SU-DHL-6 (cell line): ENCODE measurements around the gene LRIG1.

Source experiments
- H2AFZ ChIP-seq: fragments of 200-600 bp; sonication (generic); 2 replicates; pipeline ENCODE4 v1.6.1; 2014; ENCODE audit warnings: low read depth, mild to moderate bottlenecking, moderate library complexity, mixed read lengths, antibody characterized with exemption, low read length; ENCODE audit not compliant: severe bottlenecking
- H3F3A ChIP-seq: fragments of 200-600 bp; shearing (Covaris generic); 2 replicates; pipeline ENCODE4 v1.6.0; 2016; ENCODE audit warnings: antibody characterized with exemption, mild to moderate bottlenecking; ENCODE audit not compliant: insufficient read depth
- H3K27ac ChIP-seq: fragments of 200-600 bp; sonication (generic); 2 replicates; pipeline ENCODE4 v1.5.1; 2016; ENCODE audit warnings: low read depth, mild to moderate bottlenecking, low read length, moderate library complexity, mixed read lengths
- H3K27me3 ChIP-seq: fragments of 200-600 bp; sonication (generic), shearing (Covaris generic); 2 replicates; pipeline ENCODE4 v1.6.0; 2014; ENCODE audit warnings: mild to moderate bottlenecking, low read length
- H3K36me3 ChIP-seq: fragments of 200-600 bp; sonication (generic); 2 replicates; pipeline ENCODE4 v1.6.1; 2014; ENCODE audit warnings: mild to moderate bottlenecking, low read length, mixed read lengths
- H3K4me2 ChIP-seq: fragments of 300-600, 200-600 bp; shearing (Covaris generic), sonication (generic); 2 replicates; pipeline ENCODE4 v1.6.0; 2014; ENCODE audit warnings: low read length, low read depth, mild to moderate bottlenecking; ENCODE audit not compliant: poor library complexity, severe bottlenecking
- H3K4me3 ChIP-seq: fragments of 200-600 bp; sonication (generic); 2 replicates; pipeline ENCODE4 v1.5.1; 2014; ENCODE audit warnings: antibody characterized with exemption, low read length, mild to moderate bottlenecking, mixed read lengths; ENCODE audit not compliant: insufficient read depth, poor library complexity, severe bottlenecking
- H3K79me2 ChIP-seq: fragments of 200-600 bp; sonication (generic); 2 replicates; pipeline ENCODE4 v1.6.1; 2014; ENCODE audit warnings: mild to moderate bottlenecking, low read length, moderate library complexity; ENCODE audit not compliant: insufficient read depth
- H3K9ac ChIP-seq: fragments of 200-600 bp; sonication (generic); 2 replicates; pipeline ENCODE4 v1.7.0; 2014; ENCODE audit warnings: mild to moderate bottlenecking, low read length
- H3K9me2 ChIP-seq: fragments of 200-600 bp; sonication (generic); replicated peaks from 2 replicates; pipeline ENCODE4 v1.6.1; 2014; ENCODE audit warnings: low read length; ENCODE audit not compliant: insufficient read depth
- H3K9me3 ChIP-seq: fragments of 200-600 bp; sonication (generic); 2 replicates; pipeline ENCODE4 v1.6.1; 2014; ENCODE audit warnings: low read length, mixed read lengths; ENCODE audit not compliant: insufficient read depth
- H4K20me1 ChIP-seq: fragments of 200-600 bp; sonication (generic); 2 replicates; pipeline ENCODE4 v1.6.1; 2014; ENCODE audit warnings: low read depth, mild to moderate bottlenecking, antibody characterized with exemption, low read length, moderate library complexity, mixed read lengths
- CTCF ChIP-seq: fragments of 200-600 bp; sonication (generic); IDR thresholded peaks from one replicate; pipeline ENCODE4 v1.5.1; 2017; ENCODE audit warnings: antibody characterized with exemption, mild to moderate bottlenecking, low read length, moderate library complexity; ENCODE audit not compliant: insufficient read depth, poor library complexity, severe bottlenecking
- EZH2phosphoT487 ChIP-seq: fragments of 200-600 bp; sonication (generic), shearing (Covaris generic); conservative IDR thresholded peaks from 2 replicates; pipeline ENCODE4 v1.6.1; 2018; ENCODE audit warnings: mild to moderate bottlenecking, antibody characterized with exemption, low read length, moderate library complexity, mixed read lengths

LRIG1 gene

DNA sequence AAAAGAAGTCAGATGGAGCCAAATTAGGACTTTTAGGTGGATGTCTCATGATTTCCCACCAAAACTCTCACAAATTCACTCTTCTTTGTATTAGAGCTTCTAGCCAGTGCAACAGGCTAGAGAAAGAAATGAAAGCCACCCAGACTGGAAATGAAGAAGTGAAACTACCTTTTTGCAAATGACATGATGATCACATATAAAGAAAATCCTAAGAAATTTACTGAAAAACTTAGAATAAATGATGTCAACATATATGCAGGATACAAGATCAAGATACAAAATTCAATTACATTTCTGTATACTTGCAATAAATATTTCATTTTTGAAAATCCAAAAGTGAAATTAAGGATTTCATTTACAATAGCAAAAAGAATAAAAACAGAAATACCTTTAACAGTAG lies 110.8 kb downstream of the LRIG1 start:
- Histone ChIP-seq H3K4me2 (no peak overlapping the region), H3K36me3 (no peaks in the 10 kb centered on the region)
- TF ChIP-seq CTCF = no peak
- no peak for TF ChIP-seq EZH2phosphoT487

GRCh38 chr3:66386925-66387650 lies 113.7 kb downstream of the LRIG1 start:
- no peak for TF ChIP-seq EZH2phosphoT487
- TF ChIP-seq CTCF = no peak
- H4K20me1 ChIP-seq = no peaks in the 10 kb centered on the region
- H3K79me2 ChIP-seq = no peaks in the 10 kb centered on the region
- no peak overlapping the region for H3K4me3 ChIP-seq
- H2AFZ ChIP-seq = no peak overlapping the region
- no peaks in the 10 kb centered on the region for H3F3A ChIP-seq
- no peaks in the 10 kb centered on the region for H3K9me2 ChIP-seq
- H3K9me3 ChIP-seq = no peaks in the 10 kb centered on the region
- no peak overlapping the region for H3K4me2 ChIP-seq
- H3K9ac ChIP-seq = no peak overlapping the region
- no peak overlapping the region for H3K27ac ChIP-seq
- H3K27me3 ChIP-seq = no peaks in the 10 kb centered on the region
- no peaks in the 10 kb centered on the region for H3K36me3 ChIP-seq

More for the DNA sequence above, 110.8 kb downstream of the LRIG1 start:
- Histone ChIP-seq H3K9me3 (no peaks in the 10 kb centered on the region), H3K27ac (no peak overlapping the region), H3K79me2 (no peaks in the 10 kb centered on the region), H3K4me3 (no peak overlapping the region), H3K27me3 (no peaks in the 10 kb centered on the region), H3K9ac (no peak overlapping the region), H3F3A (no peaks in the 10 kb centered on the region), H3K9me2 (no peaks in the 10 kb centered on the region), H2AFZ (no peak overlapping the region), H4K20me1 (no peaks in the 10 kb centered on the region)

DNA sequence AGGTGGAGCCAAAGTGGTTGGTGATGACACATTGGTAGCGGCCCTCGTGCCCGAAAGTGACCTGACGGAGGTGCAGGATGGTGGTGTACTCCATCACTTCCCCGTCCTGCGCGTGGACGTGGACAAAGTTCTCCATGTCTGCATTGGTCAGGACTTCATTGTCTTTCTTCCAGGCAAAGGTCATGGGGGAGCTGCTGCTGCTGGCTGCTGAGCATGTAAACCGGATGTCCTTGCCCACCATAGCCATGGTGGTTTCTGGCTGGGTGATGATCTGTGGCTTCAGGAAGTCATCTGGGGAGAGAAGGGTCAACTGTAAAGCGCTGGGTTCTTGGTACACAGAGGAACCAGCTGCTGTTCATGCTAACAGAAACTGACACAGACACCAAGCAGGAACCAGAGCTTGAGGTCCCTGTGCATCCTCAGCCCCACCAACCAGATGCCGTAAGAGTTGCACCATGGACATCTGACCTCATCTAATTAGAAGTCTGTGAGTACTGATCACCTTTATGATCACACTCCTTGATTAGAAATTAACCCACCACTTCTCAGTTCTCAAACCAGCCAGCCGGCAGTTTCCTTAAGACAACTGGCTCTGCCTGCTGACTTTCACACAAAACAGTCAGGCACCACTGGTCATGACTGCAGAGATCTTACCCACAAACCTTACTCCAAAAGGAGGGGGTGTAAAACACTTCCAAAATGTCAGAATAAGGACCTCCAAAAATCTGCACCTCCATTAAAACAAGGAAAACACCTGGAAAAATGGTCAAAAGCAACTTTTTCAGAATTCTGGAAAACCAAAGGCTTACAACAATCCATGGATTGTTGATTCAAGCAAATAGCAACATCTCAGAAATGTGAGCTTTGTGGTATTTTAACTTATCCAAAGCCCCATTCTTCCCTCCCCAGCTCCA lies 114.6 kb downstream of the LRIG1 start:
- no peaks in the 10 kb centered on the region for H3K79me2 ChIP-seq
- H3K4me3 ChIP-seq = no peak overlapping the region
- no peak overlapping the region for H3K9ac ChIP-seq
- H3K9me3 ChIP-seq = no peaks in the 10 kb centered on the region
- H4K20me1 ChIP-seq = no peaks in the 10 kb centered on the region
- no peaks in the 10 kb centered on the region for H3F3A ChIP-seq
- H3K27me3 ChIP-seq = no peaks in the 10 kb centered on the region
- no peak overlapping the region for H3K27ac ChIP-seq
- TF ChIP-seq EZH2phosphoT487 (no peak), CTCF (no peak)
- no peaks in the 10 kb centered on the region for H3K9me2 ChIP-seq
- H3K36me3 ChIP-seq = no peaks in the 10 kb centered on the region
- no peak overlapping the region for H3K4me2 ChIP-seq
- H2AFZ ChIP-seq = no peak overlapping the region
